ENCODE results near the gene ENOX2.

DNA sequence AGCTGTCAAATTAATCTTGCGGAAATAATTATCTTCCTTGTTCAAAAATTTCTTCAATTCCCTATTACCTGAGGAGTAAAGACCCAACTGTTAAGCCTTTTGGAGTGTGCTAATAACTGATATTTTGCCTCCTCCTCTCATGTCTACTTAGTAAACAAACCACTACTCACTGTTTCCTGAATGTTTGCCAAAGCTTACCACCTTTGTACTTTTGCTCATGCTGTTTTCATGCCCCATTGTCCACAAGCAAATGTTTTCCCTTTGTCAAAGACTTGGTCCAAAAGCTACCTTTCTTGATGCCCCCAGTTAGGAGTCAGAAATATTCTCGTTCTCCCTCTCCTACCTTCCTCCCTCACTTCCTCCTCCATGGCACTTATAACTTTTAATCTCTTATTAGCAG lies 226.1 kb downstream of the ENOX2 start:
- TF ChIP-seq TAF1 (IDR thresholded peaks at IDR 0.05; ENCODE audit: borderline replicate concordance, low read depth, low read length) (no peak), POLR2AphosphoS5 (IDR thresholded peaks at IDR 0.05; ENCODE audit: low read depth, low read length) (no peak)
